ENCODE measurements around the gene SHMT2. TPM values are rescaled to one million over a fixed set of nuclear protein-coding genes. Genes with fewer than 3 reads are reported as not detected.

The SHMT2 gene
- total RNA-seq, 1 donor from 2014 or later = 197 TPM

DNA sequence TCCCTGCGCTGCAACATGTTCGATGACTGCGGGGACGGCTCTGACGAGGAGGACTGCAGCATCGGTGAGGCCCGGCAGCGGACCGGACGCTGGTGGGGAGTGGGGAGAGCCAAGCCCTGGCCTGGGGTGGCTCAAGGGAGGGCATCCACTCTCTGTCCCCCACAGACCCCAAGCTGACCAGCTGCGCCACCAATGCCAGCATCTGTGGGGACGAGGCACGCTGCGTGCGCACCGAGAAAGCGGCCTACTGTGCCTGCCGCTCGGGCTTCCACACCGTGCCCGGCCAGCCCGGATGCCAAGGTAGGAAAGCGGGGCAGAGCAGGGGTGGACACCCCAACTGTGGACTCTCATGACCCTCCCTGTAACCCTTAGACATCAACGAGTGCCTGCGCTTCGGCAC is 24.3 kb upstream of the SHMT2 start:
- Histone ChIP-seq H3K36me3 (ENCODE audit: insufficient read depth, low read length) (peaks cover 15% of the 10 kb centered on the region), H3K4me2 (ENCODE audit: low read length) (no peak overlapping the region), H3K9ac (ENCODE audit: low read length) (no peak overlapping the region), H3K9me3 (ENCODE audit: insufficient read depth, low read depth, low read length) (no peaks in the 10 kb centered on the region), H2AFZ (ENCODE audit: low read depth, low read length) (no peak overlapping the region), H3K79me2 (ENCODE audit: insufficient read depth, low read length) (no peaks in the 10 kb centered on the region), H3K4me1 (ENCODE audit: insufficient read depth, low read length) (no peaks in the 10 kb centered on the region), H3K4me3 (ENCODE audit: insufficient read depth, low read depth, low read length) (no peak overlapping the region), H4K20me1 (ENCODE audit: insufficient read depth, low read length) (peaks cover 46% of the 10 kb centered on the region), H3K27me3 (ENCODE audit: insufficient read depth, low read length) (no peaks in the 10 kb centered on the region), H3K27ac (ENCODE audit: low read depth, low read length) (no peak overlapping the region)
- no peak for DNase-seq (ENCODE audit: low read depth)
- Mint-ChIP-seq H3K27me3 (ENCODE audit: low read depth, unreplicated experiment) (no peaks in the 10 kb centered on the region), H3K36me3 (ENCODE audit: low read depth, unreplicated experiment) (peaks cover 31% of the 10 kb centered on the region), H3K27ac (ENCODE audit: unreplicated experiment) (no peak overlapping the region), H3K9me3 (ENCODE audit: unreplicated experiment) (no peaks in the 10 kb centered on the region), H3K4me1 (ENCODE audit: low read depth, unreplicated experiment) (no peaks in the 10 kb centered on the region), H3K4me3 (ENCODE audit: unreplicated experiment) (no peak overlapping the region)
- no peak for TF ChIP-seq EZH2 (IDR thresholded peaks at IDR 0.05; ENCODE audit: insufficient read depth, low read length)
- TF ChIP-seq, protein P1, sequence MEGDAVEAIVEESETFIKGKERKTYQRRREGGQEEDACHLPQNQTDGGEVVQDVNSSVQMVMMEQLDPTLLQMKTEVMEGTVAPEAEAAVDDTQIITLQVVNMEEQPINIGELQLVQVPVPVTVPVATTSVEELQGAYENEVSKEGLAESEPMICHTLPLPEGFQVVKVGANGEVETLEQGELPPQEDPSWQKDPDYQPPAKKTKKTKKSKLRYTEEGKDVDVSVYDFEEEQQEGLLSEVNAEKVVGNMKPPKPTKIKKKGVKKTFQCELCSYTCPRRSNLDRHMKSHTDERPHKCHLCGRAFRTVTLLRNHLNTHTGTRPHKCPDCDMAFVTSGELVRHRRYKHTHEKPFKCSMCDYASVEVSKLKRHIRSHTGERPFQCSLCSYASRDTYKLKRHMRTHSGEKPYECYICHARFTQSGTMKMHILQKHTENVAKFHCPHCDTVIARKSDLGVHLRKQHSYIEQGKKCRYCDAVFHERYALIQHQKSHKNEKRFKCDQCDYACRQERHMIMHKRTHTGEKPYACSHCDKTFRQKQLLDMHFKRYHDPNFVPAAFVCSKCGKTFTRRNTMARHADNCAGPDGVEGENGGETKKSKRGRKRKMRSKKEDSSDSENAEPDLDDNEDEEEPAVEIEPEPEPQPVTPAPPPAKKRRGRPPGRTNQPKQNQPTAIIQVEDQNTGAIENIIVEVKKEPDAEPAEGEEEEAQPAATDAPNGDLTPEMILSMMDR (IDR thresholded peaks at IDR 0.05; ENCODE audit: insufficient read depth, low read depth, low read length) = no peak
- no peak for FAIRE-seq

DNA sequence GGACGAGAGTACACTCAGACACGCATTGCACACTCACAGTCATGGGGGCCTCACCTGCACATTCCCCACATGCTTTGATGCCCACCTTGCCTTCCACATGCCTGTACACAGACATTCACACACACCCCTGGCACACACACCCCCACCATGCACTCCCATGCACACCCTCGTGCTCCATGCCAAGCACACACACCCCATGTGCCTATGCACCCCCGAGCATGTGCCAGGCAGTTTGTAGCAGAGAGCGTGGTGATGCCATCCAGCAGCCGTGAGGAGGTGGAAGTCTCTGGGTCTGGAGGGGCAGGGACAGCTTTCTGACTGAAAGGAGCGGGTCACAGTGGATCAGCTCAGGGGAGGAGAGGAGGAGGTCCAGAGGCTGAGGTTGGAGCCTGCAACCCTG is 23.6 kb upstream of the SHMT2 start:
- H2AFZ ChIP-seq (ENCODE audit: low read depth, low read length) = no peak overlapping the region
- H4K20me1 ChIP-seq (ENCODE audit: insufficient read depth, low read length) = peaks cover 49% of the 10 kb centered on the region
- no peaks in the 10 kb centered on the region for H3K9me3 Mint-ChIP-seq (ENCODE audit: unreplicated experiment)
- peaks cover 32% of the 10 kb centered on the region for H3K36me3 Mint-ChIP-seq (ENCODE audit: low read depth, unreplicated experiment)
- H3K4me1 ChIP-seq (ENCODE audit: insufficient read depth, low read length) = no peaks in the 10 kb centered on the region
- H3K4me3 ChIP-seq (ENCODE audit: insufficient read depth, low read depth, low read length) = no peak overlapping the region
- no peaks in the 10 kb centered on the region for H3K9me3 ChIP-seq (ENCODE audit: insufficient read depth, low read depth, low read length)
- no peak for TF ChIP-seq EZH2 (IDR thresholded peaks at IDR 0.05; ENCODE audit: insufficient read depth, low read length)
- no peak for DNase-seq (ENCODE audit: low read depth)
- H3K36me3 ChIP-seq (ENCODE audit: insufficient read depth, low read length) = peaks cover 15% of the 10 kb centered on the region
- H3K4me2 ChIP-seq (ENCODE audit: low read length) = no peak overlapping the region
- H3K79me2 ChIP-seq (ENCODE audit: insufficient read depth, low read length) = no peaks in the 10 kb centered on the region
- H3K27me3 Mint-ChIP-seq (ENCODE audit: low read depth, unreplicated experiment) = no peaks in the 10 kb centered on the region
- no peak overlapping the region for H3K27ac Mint-ChIP-seq (ENCODE audit: unreplicated experiment)
- no peaks in the 10 kb centered on the region for H3K27me3 ChIP-seq (ENCODE audit: insufficient read depth, low read length)
- H3K4me1 Mint-ChIP-seq (ENCODE audit: low read depth, unreplicated experiment) = no peaks in the 10 kb centered on the region
- H3K27ac ChIP-seq (ENCODE audit: low read depth, low read length) = no peak overlapping the region
- H3K9ac ChIP-seq (ENCODE audit: low read length) = no peak overlapping the region
- no peak for FAIRE-seq
- H3K4me3 Mint-ChIP-seq (ENCODE audit: unreplicated experiment) = no peak overlapping the region

DNA sequence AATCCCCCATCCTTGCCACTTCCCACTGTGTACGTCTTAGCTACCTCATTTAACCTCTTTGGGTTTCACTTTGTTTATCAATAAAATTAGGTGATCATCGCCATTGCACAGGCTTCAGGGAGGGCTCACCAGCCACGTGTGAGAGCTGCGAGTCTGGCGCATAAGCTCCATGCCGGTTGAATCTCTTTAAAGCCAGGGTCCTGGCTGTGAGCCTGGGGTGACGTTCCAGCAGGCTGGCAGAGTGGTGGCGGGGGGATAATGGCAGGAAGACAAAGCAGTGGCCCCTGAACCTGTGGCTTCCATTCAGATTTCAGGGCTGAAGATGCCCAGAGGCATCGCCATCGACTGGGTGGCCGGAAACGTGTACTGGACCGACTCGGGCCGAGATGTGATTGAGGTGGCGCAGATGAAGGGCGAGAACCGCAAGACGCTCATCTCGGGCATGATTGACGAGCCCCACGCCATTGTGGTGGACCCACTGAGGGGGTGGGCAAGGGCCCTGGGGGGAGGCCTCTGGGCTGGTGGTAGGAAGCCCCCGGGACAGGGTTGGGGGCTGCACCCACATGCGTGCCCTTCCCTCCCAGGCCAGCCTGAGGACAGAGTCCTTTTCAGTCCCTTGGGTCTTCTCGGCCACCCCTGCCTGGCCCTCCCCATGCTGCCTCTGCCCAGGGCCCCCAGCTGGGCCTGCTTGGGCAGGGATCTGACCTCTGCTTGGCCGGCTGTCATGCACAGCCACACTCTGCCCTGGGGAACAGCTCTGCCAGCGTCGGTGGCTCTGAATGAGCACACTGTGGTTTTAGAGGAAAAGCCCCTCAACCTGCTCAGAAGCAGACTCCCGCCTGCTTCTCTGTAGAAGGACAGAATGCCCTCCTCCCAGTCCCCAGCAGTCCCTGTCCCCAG is 21.5 kb upstream of the SHMT2 start:
- Histone ChIP-seq H3K4me1 (ENCODE audit: insufficient read depth, low read length) (no peaks in the 10 kb centered on the region), H3K4me3 (ENCODE audit: insufficient read depth, low read depth, low read length) (no peak overlapping the region), H3K27me3 (ENCODE audit: insufficient read depth, low read length) (no peaks in the 10 kb centered on the region), H3K27ac (ENCODE audit: low read depth, low read length) (no peak overlapping the region), H3K4me2 (ENCODE audit: low read length) (no peak overlapping the region), H3K79me2 (ENCODE audit: insufficient read depth, low read length) (no peaks in the 10 kb centered on the region), H4K20me1 (ENCODE audit: insufficient read depth, low read length) (peaks cover 66% of the 10 kb centered on the region), H3K9me3 (ENCODE audit: insufficient read depth, low read depth, low read length) (no peaks in the 10 kb centered on the region), H3K9ac (ENCODE audit: low read length) (no peak overlapping the region), H3K36me3 (ENCODE audit: insufficient read depth, low read length) (peaks cover 12% of the 10 kb centered on the region), H2AFZ (ENCODE audit: low read depth, low read length) (no peak overlapping the region)
- no peaks in the 10 kb centered on the region for H3K9me3 Mint-ChIP-seq (ENCODE audit: unreplicated experiment)
- no peak for FAIRE-seq
- no peak overlapping the region for H3K4me3 Mint-ChIP-seq (ENCODE audit: unreplicated experiment)
- DNase-seq (ENCODE audit: low read depth) = no peak
- H3K36me3 Mint-ChIP-seq (ENCODE audit: low read depth, unreplicated experiment) = peaks cover 25% of the 10 kb centered on the region
- TF ChIP-seq EZH2 (IDR thresholded peaks at IDR 0.05; ENCODE audit: insufficient read depth, low read length) = no peak
- TF ChIP-seq, protein P1 (IDR thresholded peaks at IDR 0.05; ENCODE audit: insufficient read depth, low read depth, low read length) = no peak
- no peaks in the 10 kb centered on the region for H3K27me3 Mint-ChIP-seq (ENCODE audit: low read depth, unreplicated experiment)
- H3K4me1 Mint-ChIP-seq (ENCODE audit: low read depth, unreplicated experiment) = peaks cover 1% of the 10 kb centered on the region
- H3K27ac Mint-ChIP-seq (ENCODE audit: unreplicated experiment) = no peak overlapping the region
